OCI-LY1 (cell line): ENCODE results near the gene ESPN.
"Not testable (repeated sequence)": the region's sequence is repeated elsewhere in the genome, so short reads cannot be mapped to it uniquely, and the experiment has no call there.

ENCODE experiments used
- H2AFZ ChIP-seq: fragments of 200-600 bp; sonication (generic), shearing (Covaris generic); 2 replicates; pipeline ENCODE4 v1.6.0; 2014; ENCODE audit warnings: antibody characterized with exemption, mild to moderate bottlenecking, low read length
- H3F3A ChIP-seq: fragments of 200-600 bp; sonication (generic), shearing (Covaris generic); 2 replicates; pipeline ENCODE4 v1.6.0; 2014; ENCODE audit warnings: mild to moderate bottlenecking, antibody characterized with exemption, low read length, moderate library complexity; ENCODE audit not compliant: insufficient read depth
- H3K27ac ChIP-seq: fragments of 200-600 bp; sonication (generic); 2 replicates; pipeline ENCODE4 v1.5.1; 2014; ENCODE audit warnings: low read length, mixed run types, mild to moderate bottlenecking, low read depth; ENCODE audit not compliant: poor library complexity, severe bottlenecking
- H3K27me3 ChIP-seq: fragments of 200-600 bp; sonication (generic); 2 replicates; pipeline ENCODE4 v1.6.0; 2014; ENCODE audit warnings: antibody characterized with exemption, mild to moderate bottlenecking, low read length, moderate library complexity; ENCODE audit not compliant: insufficient read depth
- H3K36me3 ChIP-seq: fragments of 200-600 bp; sonication (generic); 2 replicates; pipeline ENCODE4 v1.6.1; 2014; ENCODE audit warnings: mild to moderate bottlenecking, antibody characterized with exemption, low read length, moderate library complexity, mixed read lengths; ENCODE audit not compliant: insufficient read depth
- H3K4me1 ChIP-seq: fragments of 200-600 bp; sonication (generic); 2 replicates; pipeline ENCODE4 v1.5.1; 2014; ENCODE audit warnings: mild to moderate bottlenecking, low read length, moderate library complexity; ENCODE audit not compliant: insufficient read depth, severe bottlenecking
- H3K4me2 ChIP-seq: fragments of 200-600 bp; sonication (generic), shearing (Covaris generic); 2 replicates; pipeline ENCODE4 v1.6.1; 2014; ENCODE audit warnings: low read length
- H3K4me3 ChIP-seq: fragments of 200-600 bp; sonication (generic); 2 replicates; pipeline ENCODE4 v1.5.1; 2014; ENCODE audit warnings: low read length, low read depth, mild to moderate bottlenecking, mixed read lengths; ENCODE audit not compliant: poor library complexity, severe bottlenecking
- H3K79me2 ChIP-seq: fragments of 200-600 bp; shearing (Covaris generic); 2 replicates; pipeline ENCODE4 v1.6.1; 2016; ENCODE audit warnings: mixed run types, low read length, mixed read lengths; ENCODE audit not compliant: insufficient read depth
- H3K9ac ChIP-seq: fragments of 200-600 bp; sonication (generic), shearing (Covaris generic); 2 replicates; pipeline ENCODE4 v1.6.1; 2014; ENCODE audit warnings: mild to moderate bottlenecking, low read length, mixed read lengths
- H3K9me2 ChIP-seq: fragments of 200-600 bp; sonication (generic), shearing (Covaris generic); 2 replicates; pipeline ENCODE4 v1.6.1; 2014; ENCODE audit warnings: low read depth, mild to moderate bottlenecking, low read length, mixed read lengths
- H3K9me3 ChIP-seq: fragments of 200-600 bp; shearing (Covaris generic); 2 replicates; pipeline ENCODE4 v1.6.1; 2014; ENCODE audit warnings: low read length, mixed read lengths
- H4K20me1 ChIP-seq: fragments of 200-600 bp; sonication (generic), shearing (Covaris generic); 2 replicates; pipeline ENCODE4 v1.6.0; 2016; ENCODE audit warnings: mild to moderate bottlenecking, low read length; ENCODE audit not compliant: insufficient read depth
- CTCF ChIP-seq: fragments of 200-600 bp; sonication (generic), shearing (Covaris generic); IDR thresholded peaks from 2 replicates; pipeline ENCODE4 v1.5.1; 2017; ENCODE audit warnings: mild to moderate bottlenecking, antibody characterized with exemption, low read length, moderate library complexity, mixed read lengths
- EZH2 ChIP-seq: fragments of 200-600 bp; sonication (generic), shearing (Covaris generic); IDR thresholded peaks from 2 replicates; pipeline ENCODE4 v1.8.0; 2017; ENCODE audit warnings: borderline replicate concordance, mixed run types, mild to moderate bottlenecking, antibody characterized with exemption, low read length, moderate library complexity, mixed read lengths

Gene ESPN

GRCh38 chr1:6392809-6393399 lies 31.7 kb upstream of the ESPN start:
- Histone ChIP-seq H3K36me3 (no peaks in the 10 kb centered on the region), H2AFZ (no peak overlapping the region), H4K20me1 (no peaks in the 10 kb centered on the region), H3F3A (no peaks in the 10 kb centered on the region), H3K9me2 (no peaks in the 10 kb centered on the region), H3K4me2 (peak overlapping the region; percentile 69), H3K9ac (peak overlapping the region; percentile 77), H3K4me1 (peaks cover 18% of the 10 kb centered on the region), H3K27me3 (no peaks in the 10 kb centered on the region), H3K27ac (no peak overlapping the region), H3K9me3 (no peaks in the 10 kb centered on the region), H3K4me3 (peak overlapping the region; percentile 74), H3K79me2 (no peaks in the 10 kb centered on the region)
- TF ChIP-seq EZH2 = no peak
- TF ChIP-seq CTCF = no peak

- peak within 1 kb of the TSS; percentile 69 for H3K4me2 ChIP-seq
- peak within 1 kb of the TSS; percentile 24 for H3K27ac ChIP-seq
- peak within 1 kb of the TSS; percentile 77 for H3K9ac ChIP-seq
- H4K20me1 ChIP-seq = no peaks in the 10 kb centered on the region
- peaks cover 18% of the 10 kb centered on the region for H3K4me1 ChIP-seq
- H3K9me2 ChIP-seq = no peaks in the 10 kb centered on the region
- H3K79me2 ChIP-seq = no peaks in the 10 kb centered on the region
- H3K9me3 ChIP-seq = no peaks in the 10 kb centered on the region
- H3F3A ChIP-seq = no peaks in the 10 kb centered on the region
- no peaks in the 10 kb centered on the region for H3K36me3 ChIP-seq
- H3K27me3 ChIP-seq = no peaks in the 10 kb centered on the region
- peak within 1 kb of the TSS; percentile 74 for H3K4me3 ChIP-seq
- TF ChIP-seq CTCF (no peak), EZH2 (no peak)
- no peak within 1 kb of the TSS for H2AFZ ChIP-seq
Observed at GRCh38 chr1:6393400-6394187, 31.0 kb upstream of the ESPN start, which contains the start of gene ACOT7. TSS of gene ACOT7 (minus strand) at chr1:6393767. CDS start at chr1:6393399, 368 bp downstream.

- H3K9ac ChIP-seq, H3K4me3 ChIP-seq, H3K27ac ChIP-seq, H3K27me3 ChIP-seq, H3K9me3 ChIP-seq, H3K36me3 ChIP-seq, H3K9me2 ChIP-seq, H3F3A ChIP-seq, H2AFZ ChIP-seq, H4K20me1 ChIP-seq, H3K79me2 ChIP-seq, H3K4me2 ChIP-seq: not testable (repeated sequence)
- H3K4me1 ChIP-seq = peaks cover 18% of the 10 kb centered on the region
Observed at GRCh38 chr1:6395130-6395529, 29.4 kb upstream of the ESPN start.

- not testable (repeated sequence) for H3K9me3 ChIP-seq, H4K20me1 ChIP-seq, H3K27ac ChIP-seq, H3K4me2 ChIP-seq, H3K9me2 ChIP-seq, H3K36me3 ChIP-seq, H3F3A ChIP-seq, H3K79me2 ChIP-seq, H3K27me3 ChIP-seq, H3K4me3 ChIP-seq, H2AFZ ChIP-seq, H3K9ac ChIP-seq
- peaks cover 18% of the 10 kb centered on the region for H3K4me1 ChIP-seq
Observed at GRCh38 chr1:6395781-6396244, 28.8 kb upstream of the ESPN start.
